Suppressor macrophage treated with lipopolysaccharide for 4 hours (primary cell): ENCODE data around the gene AIPL1.
A peak's percentile ranks its signal among the peaks of the same experiment; 100 is the strongest.

Experiments used
- DNase-seq: peaks from one replicate; pipeline ENCODE4 v3.0.0-alpha.2; 2020

AIPL1 gene

GRCh38 chr17:6465206-6466003 lies 30.5 kb upstream of the AIPL1 start:
- no peak for DNase-seq

- no peak for DNase-seq
Measured at GRCh38 chr17:6464446-6465041, 29.6 kb upstream of the AIPL1 start.

- DNase-seq = no peak
Measured at GRCh38 chr17:6463616-6464445, 28.9 kb upstream of the AIPL1 start.

- DNase-seq = no peak
Measured at GRCh38 chr17:6462692-6463091, 27.8 kb upstream of the AIPL1 start.

- no peak for DNase-seq
Measured at GRCh38 chr17:6461792-6462524, 27.0 kb upstream of the AIPL1 start.

- no peak for DNase-seq
Measured at GRCh38 chr17:6461246-6461645, 26.3 kb upstream of the AIPL1 start.

GRCh38 chr17:6460531-6461161 lies 25.7 kb upstream of the AIPL1 start:
- DNase-seq = no peak

- DNase-seq = no peak
Measured at GRCh38 chr17:6458460-6458950, 23.6 kb upstream of the AIPL1 start.

- no peak for DNase-seq
Measured at GRCh38 chr17:6457688-6458459, 23.0 kb upstream of the AIPL1 start.

GRCh38 chr17:6456914-6457687 lies 22.2 kb upstream of the AIPL1 start:
- DNase-seq = peak; percentile 47

GRCh38 chr17:6456321-6456720 lies 21.4 kb upstream of the AIPL1 start:
- DNase-seq = no peak

GRCh38 chr17:6455321-6455705 lies 20.4 kb upstream of the AIPL1 start:
- peak; percentile 11 for DNase-seq

- no peak for DNase-seq
Measured at GRCh38 chr17:6454495-6455320, 19.8 kb upstream of the AIPL1 start.

GRCh38 chr17:6453279-6454024 lies 18.5 kb upstream of the AIPL1 start:
- DNase-seq = no peak

- DNase-seq = no peak
Measured at GRCh38 chr17:6452471-6453266, 17.7 kb upstream of the AIPL1 start.

- DNase-seq = no peak
Measured at GRCh38 chr17:6450926-6451832, 16.3 kb upstream of the AIPL1 start.

- DNase-seq = no peak
Measured at GRCh38 chr17:6449307-6449706, 14.4 kb upstream of the AIPL1 start.
